Effector CD8-positive, alpha-beta T cell (primary cell): ENCODE data around the gene RBFOX1.

Experiments used
- DNase-seq: peaks from one replicate; lab custom pipeline; 2025; lab: John Stamatoyannopoulos, UW

Gene RBFOX1

GRCh38 chr16:7334801-7335560, 2.3 kb downstream of the RBFOX1 start:
- DNase-seq: no peak

- DNase-seq: no peak
These were observed 3.5 kb downstream of the RBFOX1 start for GRCh38 chr16:7335991-7336634.

- no peak for DNase-seq
These were observed 4.1 kb downstream of the RBFOX1 start for GRCh38 chr16:7336742-7337141.

GRCh38 chr16:7338826-7339225, 6.2 kb downstream of the RBFOX1 start:
- no peak for DNase-seq

- DNase-seq: no peak
These were observed 7.1 kb downstream of the RBFOX1 start for GRCh38 chr16:7339700-7340099.

- DNase-seq: no peak
These were observed 8.3 kb downstream of the RBFOX1 start for GRCh38 chr16:7340938-7341337.

- no peak for DNase-seq
These were observed 10.0 kb downstream of the RBFOX1 start for GRCh38 chr16:7342598-7342997.

- no peak for DNase-seq
These were observed 10.6 kb downstream of the RBFOX1 start for GRCh38 chr16:7343243-7343642.

GRCh38 chr16:7344830-7345780, 12.5 kb downstream of the RBFOX1 start:
- DNase-seq: no peak

GRCh38 chr16:7350806-7351205, 18.2 kb downstream of the RBFOX1 start:
- no peak for DNase-seq

- DNase-seq: no peak
These were observed 19.2 kb downstream of the RBFOX1 start for GRCh38 chr16:7351610-7352510.

GRCh38 chr16:7355758-7356157, 23.1 kb downstream of the RBFOX1 start:
- DNase-seq: no peak

GRCh38 chr16:7361416-7362129, 28.9 kb downstream of the RBFOX1 start:
- no peak for DNase-seq

- no peak for DNase-seq
These were observed 29.6 kb downstream of the RBFOX1 start for GRCh38 chr16:7362231-7362630.

- no peak for DNase-seq
These were observed 31.1 kb downstream of the RBFOX1 start for GRCh38 chr16:7363422-7364417.

- DNase-seq: no peak
These were observed 33.4 kb downstream of the RBFOX1 start for GRCh38 chr16:7366041-7366440.

GRCh38 chr16:7366993-7367880, 34.6 kb downstream of the RBFOX1 start:
- DNase-seq: no peak

GRCh38 chr16:7369204-7369603, 36.6 kb downstream of the RBFOX1 start:
- DNase-seq: no peak
